ENCODE results near the gene KIF18B. TPM values are rescaled to one million over a fixed set of nuclear protein-coding genes. Genes with fewer than 3 reads are reported as not detected.

Gene KIF18B
- total and polyA plus RNA-seq, 10 of the 15 experiments (the other 5 are each of a cell fraction or from before 2014, with no cell fraction given) = 2.8 to 46.2 (median 20.5) TPM

GRCh38 chr17:44981221-44981968 lies 33.8 kb upstream of the KIF18B start:
- no TSS peak for BruUV-seq (replicated peaks)
- Histone ChIP-seq H4K20me1 (ENCODE audit: control insufficient read depth, insufficient read depth) (no peaks in the 10 kb centered on the region), H3K79me2 (ENCODE audit: control insufficient read depth, insufficient read depth, low read length) (no peaks in the 10 kb centered on the region), H3K4me2 (ENCODE audit: control insufficient read depth, insufficient read depth) (no peak overlapping the region), H3K9ac (ENCODE audit: control insufficient read depth, insufficient read depth, low read length) (no peak overlapping the region), H3K4me3 (no peak overlapping the region), H3K27me3 (replicated peaks in 1 of 2; ENCODE audit: control insufficient read depth in 2 of 2, insufficient read depth in 2 of 2, low read length in 1 of 2) (peaks cover 2 to 5% of the 10 kb centered on the region in 2 experiments; a peak in 3 of 4 replicates), H2AFZ (ENCODE audit: control insufficient read depth, low read depth, low read length) (no peak overlapping the region), H3K4me1 (ENCODE audit: control insufficient read depth, insufficient read depth, low read length) (no peaks in the 10 kb centered on the region; the same call in 1 of the 2 replicates), H3K36me3 (ENCODE audit: control insufficient read depth in 2 of 2, insufficient read depth in 2 of 2, low read length in 1 of 2) (no peaks in the 10 kb centered on the region), H3K27ac (ENCODE audit: control insufficient read depth, insufficient read depth) (no peak overlapping the region), H3K9me3 (replicated peaks; ENCODE audit: control insufficient read depth, insufficient read depth, low read length) (no peaks in the 10 kb centered on the region; the same call in 2 of the 3 replicates)
- ChIA-PET SMC1A (ENCODE audit: uncharacterized antibody, unreplicated experiment) (interaction anchor here (0.6 kb wide), 1 partner anchor 27 kb away, joined by 3 read pairs; no protein-coding TSS in a partner anchor), POLR2A (no interaction called here), CTCF (no interaction called here), RAD21 (ENCODE audit: unreplicated experiment) (no interaction called here)
- DNase-seq (ENCODE audit: low read depth, low spot score) (no peak), ATAC-seq (no peak), FAIRE-seq (no peak)
- intact Hi-C loops (cut with micrococcal nuclease; ENCODE audit: unreplicated experiment) = no loop called here
- in situ Hi-C loops (cut with MboI) = no loop called here
- 9% methylated on average over 12 of the region's 12 CpGs for WGBS (ENCODE audit: insufficient coverage, insufficient replicate concordance, low lambda C conversion rate, missing lambda C conversion rate)
- TF ChIP-seq, protein P1, sequence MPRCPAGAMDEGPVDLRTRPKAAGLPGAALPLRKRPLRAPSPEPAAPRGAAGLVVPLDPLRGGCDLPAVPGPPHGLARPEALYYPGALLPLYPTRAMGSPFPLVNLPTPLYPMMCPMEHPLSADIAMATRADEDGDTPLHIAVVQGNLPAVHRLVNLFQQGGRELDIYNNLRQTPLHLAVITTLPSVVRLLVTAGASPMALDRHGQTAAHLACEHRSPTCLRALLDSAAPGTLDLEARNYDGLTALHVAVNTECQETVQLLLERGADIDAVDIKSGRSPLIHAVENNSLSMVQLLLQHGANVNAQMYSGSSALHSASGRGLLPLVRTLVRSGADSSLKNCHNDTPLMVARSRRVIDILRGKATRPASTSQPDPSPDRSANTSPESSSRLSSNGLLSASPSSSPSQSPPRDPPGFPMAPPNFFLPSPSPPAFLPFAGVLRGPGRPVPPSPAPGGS (IDR thresholded peaks at IDR 0.05; ENCODE audit: borderline replicate concordance, insufficient read depth, low read depth, low read length, poor library complexity, severe bottlenecking) = no peak
- TF ChIP-seq TCF7 (IDR thresholded peaks at IDR 0.05; ENCODE audit: borderline replicate concordance) (no peak), CEBPZ (IDR thresholded peaks at IDR 0.05; ENCODE audit: low read depth, low read length) (no peak)

Measured in GM12878 (cell line).